MM.1S (cell line): ENCODE measurements around the gene TSPEAR.
"Not testable (repeated sequence)": the region's sequence is repeated elsewhere in the genome, so short reads cannot be mapped to it uniquely, and the experiment has no call there.

Experiments used
- DNase-seq: peaks from one replicate; pipeline ENCODE4 v3.0.0-alpha.2; 2015
- H2AFZ ChIP-seq: fragments of 300-600 bp; sonication (generic); 2 replicates; pipeline ENCODE4 v1.6.0; 2016; ENCODE audit warnings: antibody characterized with exemption, low read length
- H3F3A ChIP-seq: fragments of 300-600 bp; sonication (generic); 2 replicates; pipeline ENCODE4 v1.6.1; 2016; ENCODE audit warnings: mild to moderate bottlenecking, antibody characterized with exemption, low read length, moderate library complexity, mixed read lengths; ENCODE audit not compliant: insufficient read depth
- H3K27ac ChIP-seq: fragments of 300-600 bp; sonication (generic); 2 replicates; pipeline ENCODE4 v1.5.1; 2016; ENCODE audit warnings: mild to moderate bottlenecking, low read length
- H3K27me3 ChIP-seq: fragments of 300-600 bp; sonication (generic); replicated peaks from 2 replicates; pipeline ENCODE4 v1.6.0; 2016; ENCODE audit warnings: low read length; ENCODE audit not compliant: insufficient read depth
- H3K36me3 ChIP-seq: fragments of 300-600 bp; sonication (generic); replicated peaks from 2 replicates; pipeline ENCODE4 v1.6.1; 2016; ENCODE audit warnings: mild to moderate bottlenecking, low read length, mixed read lengths; ENCODE audit not compliant: insufficient read depth
- H3K4me1 ChIP-seq: fragments of 300-600 bp; sonication (generic); 2 replicates; pipeline ENCODE4 v1.6.1; 2016; ENCODE audit warnings: low read length, mixed read lengths
- H3K4me2 ChIP-seq: fragments of 300-600 bp; sonication (generic); 2 replicates; pipeline ENCODE4 v1.6.0; 2016; ENCODE audit warnings: low read depth, low read length
- H3K4me3 ChIP-seq: fragments of 300-600 bp; sonication (generic); 2 replicates; pipeline ENCODE4 v1.5.1; 2016; ENCODE audit warnings: low read length, mixed read lengths
- H3K79me2 ChIP-seq: fragments of 300-600 bp; sonication (generic); 2 replicates; pipeline ENCODE4 v1.6.1; 2016; ENCODE audit warnings: mixed run types, low read length, mixed read lengths
- H3K9ac ChIP-seq: fragments of 300-600 bp; sonication (generic); 2 replicates; pipeline ENCODE4 v1.6.1; 2016; ENCODE audit warnings: low read length, mixed read lengths
- H3K9me2 ChIP-seq: fragments of 300-600 bp; sonication (generic); replicated peaks from 2 replicates; pipeline ENCODE4 v1.6.1; 2016; ENCODE audit warnings: mild to moderate bottlenecking, low read length, mixed read lengths; ENCODE audit not compliant: insufficient read depth
- H3K9me3 ChIP-seq: fragments of 300-600 bp; sonication (generic); replicated peaks from 2 replicates; pipeline ENCODE4 v1.6.1; 2016; ENCODE audit warnings: mild to moderate bottlenecking, low read length, mixed read lengths; ENCODE audit not compliant: insufficient read depth
- H4K20me1 ChIP-seq: fragments of 300-600 bp; sonication (generic); 2 replicates; pipeline ENCODE4 v1.6.1; 2016; ENCODE audit warnings: mild to moderate bottlenecking, low read length, moderate library complexity, mixed read lengths; ENCODE audit not compliant: insufficient read depth
- EZH2 ChIP-seq: fragments of 300-600 bp; sonication (generic); optimal IDR thresholded peaks from 2 replicates; pipeline ENCODE3; 2017; ENCODE audit warnings: low read depth, mild to moderate bottlenecking, antibody characterized with exemption, low read length, mixed read lengths
- EZH2phosphoT487 ChIP-seq: fragments of 300-600 bp; sonication (generic); IDR thresholded peaks from 2 replicates; pipeline ENCODE4 v1.6.1; 2018; ENCODE audit warnings: antibody characterized with exemption, low read length
- TF ChIP-seq, protein P1 (sequence below): fragments of 300-600 bp; sonication (generic); IDR thresholded peaks from 2 replicates; pipeline ENCODE4 v1.5.1; 2016; ENCODE audit warnings: antibody characterized with exemption, low read length, mixed read lengths

TSPEAR gene

DNA sequence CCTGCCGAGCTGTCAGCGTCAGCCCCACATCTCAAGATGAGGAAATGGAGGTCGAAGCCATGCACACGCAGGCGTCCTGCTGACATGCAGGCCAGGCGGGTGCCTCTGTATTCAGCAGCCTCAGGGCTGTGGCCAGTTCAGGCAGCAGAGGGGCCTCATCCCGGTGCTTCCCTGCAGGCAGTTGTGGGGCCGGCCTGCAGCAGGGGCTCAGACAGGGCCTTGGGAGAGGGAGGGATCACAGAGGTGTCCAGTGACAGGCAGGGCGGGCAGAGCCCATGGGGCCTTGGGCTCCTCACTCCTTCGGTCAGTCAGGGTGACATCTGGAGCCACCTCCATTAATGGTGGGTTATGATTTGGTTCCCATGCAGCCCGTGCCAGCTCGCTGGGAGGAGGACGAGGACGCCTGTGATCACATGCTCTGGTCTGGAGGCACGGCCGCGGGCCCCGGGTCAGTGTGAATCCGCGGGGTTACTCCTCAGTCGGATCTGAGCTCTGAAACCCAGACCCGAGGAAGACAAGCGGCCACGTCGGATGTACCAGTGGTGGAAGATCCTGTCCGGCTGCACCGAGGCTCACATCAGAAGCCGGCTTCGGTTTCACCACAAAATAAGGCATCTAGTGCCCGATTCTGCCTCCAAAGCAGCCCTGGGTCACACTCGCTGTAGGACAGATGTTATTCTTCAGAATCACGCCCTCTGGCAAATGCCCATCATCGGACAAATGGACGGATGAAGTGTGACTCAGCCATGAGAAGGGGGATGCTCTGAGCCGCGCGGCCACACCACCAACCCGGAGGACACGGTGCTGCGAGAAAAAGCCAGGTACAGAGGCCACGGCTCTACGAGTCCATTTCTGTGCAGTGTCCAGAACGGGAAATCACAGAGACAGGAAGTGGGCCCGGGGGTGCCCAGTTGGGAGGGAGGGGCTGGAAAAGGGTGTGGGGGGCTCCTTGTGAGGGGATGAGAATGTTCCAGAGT, 204.8 kb downstream of the TSPEAR start:
- Histone ChIP-seq H3K4me1 (no peaks in the 10 kb centered on the region; the same call in 1 of the 2 replicates), H3K4me3 (no peak overlapping the region), H3K36me3 (no peaks in the 10 kb centered on the region), H3K9me2 (no peaks in the 10 kb centered on the region), H3K79me2 (no peaks in the 10 kb centered on the region), H3K9me3 (no peaks in the 10 kb centered on the region), H3K27ac (no peak overlapping the region), H2AFZ (no peak overlapping the region), H3K27me3 (peaks cover 96% of the 10 kb centered on the region), H3F3A (no peaks in the 10 kb centered on the region), H4K20me1 (no peaks in the 10 kb centered on the region), H3K9ac (no peak overlapping the region), H3K4me2 (no peak overlapping the region)
- DNase-seq, result no peak
- TF ChIP-seq EZH2 (no peak), EZH2phosphoT487 (no peak; the same call in 1 of the 2 replicates)
- TF ChIP-seq, protein P1, sequence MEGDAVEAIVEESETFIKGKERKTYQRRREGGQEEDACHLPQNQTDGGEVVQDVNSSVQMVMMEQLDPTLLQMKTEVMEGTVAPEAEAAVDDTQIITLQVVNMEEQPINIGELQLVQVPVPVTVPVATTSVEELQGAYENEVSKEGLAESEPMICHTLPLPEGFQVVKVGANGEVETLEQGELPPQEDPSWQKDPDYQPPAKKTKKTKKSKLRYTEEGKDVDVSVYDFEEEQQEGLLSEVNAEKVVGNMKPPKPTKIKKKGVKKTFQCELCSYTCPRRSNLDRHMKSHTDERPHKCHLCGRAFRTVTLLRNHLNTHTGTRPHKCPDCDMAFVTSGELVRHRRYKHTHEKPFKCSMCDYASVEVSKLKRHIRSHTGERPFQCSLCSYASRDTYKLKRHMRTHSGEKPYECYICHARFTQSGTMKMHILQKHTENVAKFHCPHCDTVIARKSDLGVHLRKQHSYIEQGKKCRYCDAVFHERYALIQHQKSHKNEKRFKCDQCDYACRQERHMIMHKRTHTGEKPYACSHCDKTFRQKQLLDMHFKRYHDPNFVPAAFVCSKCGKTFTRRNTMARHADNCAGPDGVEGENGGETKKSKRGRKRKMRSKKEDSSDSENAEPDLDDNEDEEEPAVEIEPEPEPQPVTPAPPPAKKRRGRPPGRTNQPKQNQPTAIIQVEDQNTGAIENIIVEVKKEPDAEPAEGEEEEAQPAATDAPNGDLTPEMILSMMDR, result no peak

DNA sequence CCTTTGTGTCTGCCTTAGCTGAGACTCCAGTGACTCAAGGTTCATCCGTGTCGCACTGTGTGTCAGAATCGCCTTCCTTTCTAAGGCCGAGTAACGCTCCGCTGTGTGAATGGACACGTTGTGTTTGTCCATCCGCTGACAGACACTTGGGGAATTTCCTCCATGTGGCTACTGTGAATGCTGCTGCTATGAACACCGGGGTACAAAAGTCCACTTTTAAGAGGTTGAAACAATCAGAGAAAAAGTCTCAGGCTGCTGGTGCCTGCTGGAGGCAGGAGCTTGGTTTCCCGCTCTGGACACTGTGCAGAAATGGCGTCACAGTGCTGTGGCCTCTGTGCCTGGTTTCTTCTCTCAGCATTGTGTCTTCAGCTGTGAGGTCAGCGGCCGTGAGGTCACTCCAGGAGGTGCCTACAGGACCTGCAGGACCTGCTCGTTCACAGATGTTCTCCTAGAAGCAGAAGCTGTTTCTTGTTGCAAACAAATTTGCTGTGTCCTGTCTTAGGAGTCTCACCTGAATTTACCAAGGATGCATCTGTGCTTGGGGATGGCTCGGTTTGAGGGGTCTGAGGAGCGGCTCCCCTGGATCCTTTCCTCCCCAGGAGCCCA, 205.6 kb downstream of the TSPEAR start:
- Histone ChIP-seq H3K9me3 (no peaks in the 10 kb centered on the region), H3K9me2 (no peaks in the 10 kb centered on the region), H3K36me3 (no peaks in the 10 kb centered on the region), H3K4me1 (no peaks in the 10 kb centered on the region; the same call in 1 of the 2 replicates), H3K79me2 (no peaks in the 10 kb centered on the region), H4K20me1 (no peaks in the 10 kb centered on the region), H3F3A (no peaks in the 10 kb centered on the region), H3K9ac (no peak overlapping the region), H2AFZ (no peak overlapping the region), H3K4me3 (no peak overlapping the region), H3K4me2 (no peak overlapping the region), H3K27ac (no peak overlapping the region), H3K27me3 (peaks cover 96% of the 10 kb centered on the region)
- TF ChIP-seq EZH2 (no peak), EZH2phosphoT487 (no peak)
- TF ChIP-seq, protein P1, result no peak
- no peak for DNase-seq

- H3K36me3 ChIP-seq, result no peaks in the 10 kb centered on the region
- H3K9me3 ChIP-seq, result no peaks in the 10 kb centered on the region
- no peak for DNase-seq
- H3K4me1 ChIP-seq, result no peaks in the 10 kb centered on the region
- no peak overlapping the region for H3K4me3 ChIP-seq
- no peaks in the 10 kb centered on the region for H3K9me2 ChIP-seq
- no peak overlapping the region for H3K9ac ChIP-seq
- no peak overlapping the region for H3K27ac ChIP-seq
- peaks cover 98% of the 10 kb centered on the region for H3K27me3 ChIP-seq
- no peaks in the 10 kb centered on the region for H4K20me1 ChIP-seq
- no peak overlapping the region for H3K4me2 ChIP-seq
- no peaks in the 10 kb centered on the region for H3F3A ChIP-seq
- TF ChIP-seq, protein P1, result no peak
- TF ChIP-seq EZH2 (no peak), EZH2phosphoT487 (no peak)
- no peak overlapping the region for H2AFZ ChIP-seq
- no peaks in the 10 kb centered on the region for H3K79me2 ChIP-seq
Measured at GRCh38 chr21:44503901-44504399, 207.4 kb downstream of the TSPEAR start.

- not testable (repeated sequence) for DNase-seq, H3K79me2 ChIP-seq, H3F3A ChIP-seq, H3K4me1 ChIP-seq, H3K4me3 ChIP-seq, H3K36me3 ChIP-seq, H3K9me3 ChIP-seq, H3K9ac ChIP-seq, H3K9me2 ChIP-seq, H2AFZ ChIP-seq, H4K20me1 ChIP-seq, H3K27ac ChIP-seq, H3K4me2 ChIP-seq
- H3K27me3 ChIP-seq, result peaks cover 98% of the 10 kb centered on the region
Measured at GRCh38 chr21:44503006-44503889, 208.1 kb downstream of the TSPEAR start.
